ENCODE data around the gene S1PR1. TPM values are rescaled to one million over a fixed set of nuclear protein-coding genes. Genes with fewer than 3 reads are reported as not detected.

The S1PR1 gene
- total RNA-seq, 1 donor from 2014 or later: 54.9 TPM

DNA sequence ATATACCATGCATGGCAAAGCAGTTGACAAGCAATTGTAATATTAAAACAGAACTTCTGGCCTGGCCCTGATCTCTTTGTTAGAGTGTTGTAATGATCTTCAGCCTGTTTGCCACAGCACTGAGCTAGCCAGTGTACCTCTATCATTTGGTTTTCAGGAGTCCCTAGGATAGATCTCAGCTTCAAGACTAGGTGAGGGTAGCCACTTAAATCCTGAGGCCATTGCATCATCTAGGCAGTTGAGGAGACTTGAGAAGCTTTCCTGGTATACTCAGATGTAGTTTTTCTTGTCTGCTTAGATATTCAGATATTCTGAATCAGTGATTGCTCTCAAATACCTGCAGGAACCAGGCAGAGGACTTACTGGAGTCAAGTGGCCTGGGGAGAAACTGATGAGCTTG is 14.7 kb downstream of the S1PR1 start:
- no peak overlapping the region for H3K27ac ChIP-seq (replicated peaks)
- no peaks in the 10 kb centered on the region for H3K9me3 ChIP-seq (replicated peaks)
- no peaks in the 10 kb centered on the region for H3K27me3 ChIP-seq (ENCODE audit: low read depth)
- intact Hi-C loops (cut with micrococcal nuclease): no loop called here
- TF ChIP-seq, protein P1, sequence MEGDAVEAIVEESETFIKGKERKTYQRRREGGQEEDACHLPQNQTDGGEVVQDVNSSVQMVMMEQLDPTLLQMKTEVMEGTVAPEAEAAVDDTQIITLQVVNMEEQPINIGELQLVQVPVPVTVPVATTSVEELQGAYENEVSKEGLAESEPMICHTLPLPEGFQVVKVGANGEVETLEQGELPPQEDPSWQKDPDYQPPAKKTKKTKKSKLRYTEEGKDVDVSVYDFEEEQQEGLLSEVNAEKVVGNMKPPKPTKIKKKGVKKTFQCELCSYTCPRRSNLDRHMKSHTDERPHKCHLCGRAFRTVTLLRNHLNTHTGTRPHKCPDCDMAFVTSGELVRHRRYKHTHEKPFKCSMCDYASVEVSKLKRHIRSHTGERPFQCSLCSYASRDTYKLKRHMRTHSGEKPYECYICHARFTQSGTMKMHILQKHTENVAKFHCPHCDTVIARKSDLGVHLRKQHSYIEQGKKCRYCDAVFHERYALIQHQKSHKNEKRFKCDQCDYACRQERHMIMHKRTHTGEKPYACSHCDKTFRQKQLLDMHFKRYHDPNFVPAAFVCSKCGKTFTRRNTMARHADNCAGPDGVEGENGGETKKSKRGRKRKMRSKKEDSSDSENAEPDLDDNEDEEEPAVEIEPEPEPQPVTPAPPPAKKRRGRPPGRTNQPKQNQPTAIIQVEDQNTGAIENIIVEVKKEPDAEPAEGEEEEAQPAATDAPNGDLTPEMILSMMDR (IDR thresholded peaks at IDR 0.05; ENCODE audit: borderline replicate concordance): no peak
- H3K36me3 ChIP-seq: no peaks in the 10 kb centered on the region
- H3K4me1 ChIP-seq: peaks cover under 1% of the 10 kb centered on the region
- no peak for DNase-seq
- H3K4me3 ChIP-seq: no peak overlapping the region

DNA sequence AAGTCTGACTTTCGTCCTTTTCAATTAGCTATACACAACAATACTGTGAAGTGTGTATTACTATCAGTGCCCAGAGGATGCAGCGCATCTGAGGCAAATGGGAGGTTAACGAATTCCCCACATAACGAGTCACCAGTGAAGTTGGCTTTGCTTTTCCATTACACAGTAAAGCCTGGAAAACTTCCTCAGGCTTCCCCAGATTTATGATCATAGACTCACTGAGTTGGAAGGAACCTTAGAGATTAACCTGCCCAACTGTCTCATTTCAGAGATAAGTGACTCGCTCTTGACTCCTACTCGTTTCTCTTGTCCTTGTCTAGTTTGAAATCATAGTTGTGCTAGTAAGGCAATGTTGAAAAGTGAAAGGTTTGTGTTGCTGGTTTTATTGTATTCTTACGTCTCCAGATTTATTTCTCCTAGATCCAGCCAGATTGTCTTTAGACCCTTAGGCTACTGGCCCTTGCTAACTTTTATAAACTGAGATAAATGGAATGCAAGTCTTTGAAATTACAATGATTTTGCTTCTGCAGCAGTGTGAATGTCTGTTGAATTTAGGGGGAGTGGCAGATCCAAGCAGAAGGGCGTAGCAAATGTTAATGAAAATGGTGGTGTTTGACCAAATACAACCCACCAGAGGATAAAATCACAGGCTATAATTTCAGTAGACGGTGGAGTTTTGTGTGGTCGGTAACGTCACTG is 17.3 kb downstream of the S1PR1 start:
- Histone ChIP-seq H3K27ac (replicated peaks) (no peak overlapping the region), H3K27me3 (ENCODE audit: low read depth) (no peaks in the 10 kb centered on the region), H3K4me1 (no peaks in the 10 kb centered on the region), H3K4me3 (no peak overlapping the region), H3K36me3 (no peaks in the 10 kb centered on the region), H3K9me3 (replicated peaks) (no peaks in the 10 kb centered on the region)
- intact Hi-C loops (cut with micrococcal nuclease): no loop called here
- TF ChIP-seq, protein P1 (IDR thresholded peaks at IDR 0.05; ENCODE audit: borderline replicate concordance): no peak
- DNase-seq: no peak

DNA sequence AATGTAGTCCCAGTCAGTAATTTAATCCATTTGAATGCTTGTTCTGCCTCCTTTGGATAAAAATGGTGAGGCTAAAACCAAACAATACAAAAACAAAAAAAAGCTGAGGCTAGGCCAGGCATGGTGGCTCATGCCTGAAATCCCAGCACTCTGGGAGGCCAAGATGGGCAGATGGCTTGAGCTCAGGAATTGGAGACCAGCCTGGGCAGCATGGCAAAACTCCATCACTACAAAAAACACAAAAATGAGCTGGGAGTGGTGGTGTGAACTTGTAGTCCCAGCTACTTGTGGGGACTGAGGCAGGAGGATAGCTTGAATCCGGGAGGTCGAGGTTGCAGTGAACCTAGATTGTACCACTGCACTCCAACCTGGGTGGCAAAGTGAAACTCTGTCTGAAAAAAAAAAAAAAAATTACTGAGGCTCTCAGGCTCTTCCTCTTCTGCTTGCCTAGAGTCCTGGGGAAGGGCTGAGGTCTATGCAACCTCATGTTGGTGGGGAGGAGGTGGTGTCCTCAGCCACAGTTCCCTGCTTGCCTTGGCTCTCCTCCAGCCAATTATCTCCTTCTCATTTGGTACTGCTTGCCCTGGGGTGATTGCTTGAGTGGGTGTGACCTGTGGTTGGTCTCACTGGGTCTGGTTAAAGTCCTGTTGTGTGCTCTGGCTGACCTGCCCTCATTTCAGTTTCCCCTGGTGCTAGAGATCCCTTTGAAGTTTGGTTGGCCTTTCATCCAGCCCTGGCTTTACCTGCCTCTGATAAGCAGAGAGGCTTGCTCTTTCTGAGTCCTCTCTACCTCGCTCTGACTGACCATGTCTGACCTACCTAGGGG is 20.9 kb downstream of the S1PR1 start:
- H3K9me3 ChIP-seq (replicated peaks): no peaks in the 10 kb centered on the region
- TF ChIP-seq, protein P1 (IDR thresholded peaks at IDR 0.05; ENCODE audit: borderline replicate concordance): no peak
- H3K27ac ChIP-seq (replicated peaks): no peak overlapping the region
- H3K4me1 ChIP-seq: peaks cover 16% of the 10 kb centered on the region
- no peak for DNase-seq
- no peak overlapping the region for H3K4me3 ChIP-seq
- no peaks in the 10 kb centered on the region for H3K36me3 ChIP-seq
- H3K27me3 ChIP-seq (ENCODE audit: low read depth): no peaks in the 10 kb centered on the region
- intact Hi-C loops (cut with micrococcal nuclease): no loop called here

DNA sequence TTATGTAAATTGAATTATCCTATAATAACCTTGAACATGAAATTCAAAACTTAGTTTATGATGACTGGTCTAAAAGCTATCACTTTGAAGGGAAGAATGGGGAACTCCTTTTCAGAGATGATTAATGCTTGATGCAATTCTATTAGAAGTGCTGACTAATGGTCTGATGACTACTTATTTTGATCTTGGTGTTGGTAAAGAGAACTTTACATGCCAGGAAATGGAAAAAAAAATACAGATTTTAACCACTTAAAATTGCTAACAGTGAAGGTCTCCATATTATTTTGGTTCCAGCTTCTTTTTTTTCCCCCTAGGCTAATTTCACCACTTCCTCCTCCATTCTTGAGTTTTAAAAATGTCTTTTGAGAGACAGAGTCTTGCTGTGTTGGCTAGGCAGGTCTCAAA is 22.9 kb downstream of the S1PR1 start:
- peaks cover 33% of the 10 kb centered on the region for H3K4me1 ChIP-seq
- H3K27ac ChIP-seq (replicated peaks): no peak overlapping the region
- no peaks in the 10 kb centered on the region for H3K27me3 ChIP-seq (ENCODE audit: low read depth)
- no peak for DNase-seq
- no peaks in the 10 kb centered on the region for H3K36me3 ChIP-seq
- no peak overlapping the region for H3K4me3 ChIP-seq
- TF ChIP-seq, protein P1 (IDR thresholded peaks at IDR 0.05; ENCODE audit: borderline replicate concordance): no peak
- intact Hi-C loops (cut with micrococcal nuclease): no loop called here
- no peaks in the 10 kb centered on the region for H3K9me3 ChIP-seq (replicated peaks)

DNA sequence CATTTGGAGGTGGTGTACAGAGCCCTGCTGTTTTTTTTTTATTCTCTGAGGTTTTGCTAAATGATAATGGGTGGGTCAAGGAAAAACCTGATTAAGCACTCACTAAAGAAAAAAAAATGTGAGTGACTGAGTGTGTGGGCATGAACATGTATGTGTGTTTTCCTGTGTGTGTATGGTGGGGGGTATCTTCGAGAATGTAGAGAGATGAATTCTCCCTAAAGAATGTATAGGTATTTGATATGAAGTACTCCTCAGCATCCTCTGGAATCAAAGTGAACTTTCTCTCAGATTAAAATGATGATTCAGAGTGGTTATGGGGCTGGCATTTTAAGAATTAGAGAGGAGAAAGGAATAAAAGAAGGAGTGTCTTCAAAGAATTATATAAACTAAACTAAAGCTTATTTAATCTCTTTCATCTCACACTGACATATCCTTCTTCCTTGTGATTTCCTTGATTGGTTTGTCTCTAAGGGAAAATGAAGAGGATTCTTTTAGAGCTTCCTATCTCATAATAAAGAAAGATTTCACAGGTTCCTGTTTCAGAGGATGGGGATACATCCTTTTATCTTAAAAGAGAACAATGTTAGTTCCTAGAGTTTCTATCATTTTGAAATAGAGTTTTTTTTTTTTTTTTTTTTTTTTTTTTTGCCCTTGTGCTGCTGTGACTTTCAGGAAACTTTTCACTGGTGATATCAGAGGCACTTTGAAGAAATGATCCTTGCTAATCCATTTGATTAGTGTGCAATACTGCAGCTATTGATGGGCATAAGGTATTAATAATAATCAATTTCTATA is 23.9 kb downstream of the S1PR1 start:
- H3K27me3 ChIP-seq (ENCODE audit: low read depth): no peaks in the 10 kb centered on the region
- no peak overlapping the region for H3K27ac ChIP-seq (replicated peaks)
- intact Hi-C loops (cut with micrococcal nuclease): no loop called here
- TF ChIP-seq, protein P1 (IDR thresholded peaks at IDR 0.05; ENCODE audit: borderline replicate concordance): no peak
- H3K4me3 ChIP-seq: no peak overlapping the region
- no peak for DNase-seq
- H3K36me3 ChIP-seq: no peaks in the 10 kb centered on the region
- peaks cover 38% of the 10 kb centered on the region for H3K4me1 ChIP-seq
- H3K9me3 ChIP-seq (replicated peaks): no peaks in the 10 kb centered on the region

Measured in left ventricle myocardium inferior (tissue), 1 donor.